Hepatocyte (in vitro differentiated cells): Measurements from ENCODE around the gene BAHCC1. TPM values are rescaled to one million over a fixed set of nuclear protein-coding genes. Genes with fewer than 3 reads are reported as not detected.

Experiments
- DNase-seq: peaks from one replicate; pipeline ENCODE4 v3.0.0-alpha.2; 2016; ENCODE audit warnings: low spot score
- H2AFZ ChIP-seq: fragments of 200-600 bp; sonication (generic); 2 replicates; pipeline ENCODE4 v1.6.0; 2016; ENCODE audit warnings: antibody characterized with exemption, mild to moderate bottlenecking
- H3K27ac ChIP-seq: fragments of 200-600 bp; sonication (generic); 2 replicates; pipeline ENCODE4 v1.5.1; 2016; ENCODE audit warnings: mild to moderate bottlenecking
- H3K27me3 ChIP-seq: fragments of 200-600 bp; sonication (generic); 2 replicates; pipeline ENCODE4 v1.6.1; 2016
- H3K36me3 ChIP-seq: fragments of 200-600 bp; sonication (generic); replicated peaks from 2 replicates; pipeline ENCODE4 v1.5.1; 2016; ENCODE audit warnings: low read depth; ENCODE audit not compliant: insufficient read depth
- H3K4me1 ChIP-seq: fragments of 200-600 bp; sonication (generic); 2 replicates; pipeline ENCODE4 v1.5.1; 2016; ENCODE audit warnings: mild to moderate bottlenecking, moderate library complexity; ENCODE audit not compliant: insufficient read depth
- H3K4me2 ChIP-seq: fragments of 200-600 bp; sonication (generic); 2 replicates; pipeline ENCODE4 v1.6.0; 2016
- H3K4me3 ChIP-seq: fragments of 200-600 bp; sonication (generic); 2 replicates; pipeline ENCODE4 v1.5.1; 2016; ENCODE audit warnings: mild to moderate bottlenecking
- H3K79me2 ChIP-seq: fragments of 200-600 bp; sonication (generic); 2 replicates; pipeline ENCODE4 v1.6.0; 2017; ENCODE audit warnings: mild to moderate bottlenecking
- H3K9me2 ChIP-seq: fragments of 200-600 bp; sonication (generic); replicated peaks from 2 replicates; pipeline ENCODE4 v1.6.0; 2017; ENCODE audit warnings: mild to moderate bottlenecking; ENCODE audit not compliant: insufficient read depth
- H3K9me3 ChIP-seq: fragments of 200-600 bp; sonication (generic); 2 replicates; pipeline ENCODE4 v1.5.1; 2016; ENCODE audit warnings: low read depth, mild to moderate bottlenecking
- H4K20me1 ChIP-seq: fragments of 200-600 bp; sonication (generic); 2 replicates; pipeline ENCODE4 v1.6.0; 2016; ENCODE audit warnings: mild to moderate bottlenecking; ENCODE audit not compliant: insufficient read depth, poor library complexity, severe bottlenecking
- CTCF ChIP-seq: fragments of 200-600 bp; sonication (generic); IDR thresholded peaks from 2 replicates; pipeline ENCODE4 v1.5.1; 2016; ENCODE audit warnings: antibody characterized with exemption, mild to moderate bottlenecking; ENCODE audit not compliant: poor library complexity
- EZH2 ChIP-seq: fragments of 200-600 bp; sonication (generic); IDR thresholded peaks from 2 replicates; pipeline ENCODE4 v1.6.1; 2016; ENCODE audit warnings: antibody characterized with exemption, mild to moderate bottlenecking, borderline replicate concordance
- EZH2phosphoT487 ChIP-seq: fragments of 200-600 bp; sonication (generic); IDR thresholded peaks from one replicate; pipeline ENCODE4 v1.6.1; 2018; ENCODE audit warnings: antibody characterized with exemption, mild to moderate bottlenecking, low read depth, moderate library complexity; ENCODE audit not compliant: unreplicated experiment, severe bottlenecking
- WGBS: methylation state at CpG from one replicate; pipeline ENCODE4 v1.1.6; 2016; ENCODE audit warnings: low lambda C conversion rate; ENCODE audit errors: missing lambda C conversion rate; 5-methylcytosine and 5-hydroxymethylcytosine counted together
- polyA plus RNA-seq: library from polyadenylated mRNA; unstranded; fragments of >200 nt; fragmentation: Nextera tagmentation; extraction: Ambion mirVana; gene quantifications from 2 replicates; pipeline ENCODE4 v1.2.1, GENCODE V29; 2016
- total RNA-seq: library from RNA; depleted of rRNA; stranded (reverse); fragments of >200 nt; gene quantifications from 2 replicates; pipeline ENCODE4 v1.2.3, GENCODE V29; 2014

Gene BAHCC1
- total and polyA plus RNA-seq, 2 experiments from 2014 or later = 6.4 to 6.6 TPM

DNA sequence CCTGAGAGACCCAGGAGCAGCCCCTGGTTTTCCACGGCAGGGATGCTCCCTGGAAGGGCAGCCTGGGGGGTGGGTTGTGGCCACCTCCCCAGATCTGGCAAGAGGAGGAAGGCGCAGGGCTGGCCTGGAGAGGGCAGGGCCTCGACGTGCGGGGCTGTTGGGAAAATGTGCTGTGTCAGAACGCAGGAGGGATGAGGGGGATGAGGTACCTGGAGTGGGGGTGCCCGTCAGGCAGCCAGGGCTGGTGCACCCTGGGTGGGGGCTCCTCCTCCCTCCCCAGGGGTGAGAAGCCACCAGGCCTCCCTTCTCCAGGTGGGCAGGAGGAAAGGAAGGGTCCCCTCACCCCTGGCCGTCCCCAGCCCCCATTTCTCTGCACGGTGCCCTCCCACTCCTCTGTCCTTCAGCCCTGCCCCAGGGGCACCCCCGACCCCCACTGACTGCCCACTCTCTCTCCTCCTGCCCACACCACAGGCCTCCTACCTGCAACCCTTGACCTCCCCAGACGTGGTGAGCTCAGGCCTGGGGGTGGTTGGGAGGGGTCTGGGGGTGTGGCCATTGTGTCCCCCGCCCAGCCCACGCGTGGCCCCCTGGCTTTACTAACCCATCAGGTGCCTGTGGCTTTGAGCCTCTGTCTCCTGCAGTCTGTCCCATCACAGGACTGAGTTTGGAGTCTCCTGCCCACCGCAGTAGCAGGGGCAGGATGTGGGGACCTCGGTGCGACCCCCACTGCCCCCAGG, 39.6 kb downstream of the BAHCC1 start:
- Histone ChIP-seq H3K27me3 (no peaks in the 10 kb centered on the region), H3K27ac (no peak overlapping the region), H2AFZ (no peak overlapping the region), H4K20me1 (no peaks in the 10 kb centered on the region), H3K4me2 (no peak overlapping the region), H3K4me1 (peaks cover 39% of the 10 kb centered on the region), H3K9me3 (no peaks in the 10 kb centered on the region), H3K4me3 (no peak overlapping the region), H3K79me2 (no peaks in the 10 kb centered on the region), H3K9me2 (no peaks in the 10 kb centered on the region), H3K36me3 (no peaks in the 10 kb centered on the region)
- WGBS = 92% methylated on average over 15 of the region's 17 CpGs
- DNase-seq = no peak
- TF ChIP-seq CTCF (no peak), EZH2 (no peak), EZH2phosphoT487 (no peak)

GRCh38 chr17:81435652-81436293, 40.5 kb downstream of the BAHCC1 start:
- Histone ChIP-seq H3K4me3 (no peak overlapping the region), H3K9me3 (no peaks in the 10 kb centered on the region), H3K27me3 (no peaks in the 10 kb centered on the region), H3K79me2 (no peaks in the 10 kb centered on the region), H3K27ac (peak overlapping the region; percentile 86), H2AFZ (no peak overlapping the region), H3K4me2 (peak overlapping the region; percentile 63), H3K9me2 (no peaks in the 10 kb centered on the region), H3K36me3 (no peaks in the 10 kb centered on the region), H3K4me1 (peaks cover 39% of the 10 kb centered on the region), H4K20me1 (no peaks in the 10 kb centered on the region)
- WGBS = 71% methylated on average over 7 of the region's 10 CpGs
- TF ChIP-seq EZH2phosphoT487 = no peak
- no peak for TF ChIP-seq EZH2
- DNase-seq = no peak

- TF ChIP-seq CTCF (peak; percentile 16), EZH2phosphoT487 (no peak), EZH2 (no peak)
- peak; percentile 63 for DNase-seq
- Histone ChIP-seq H3K79me2 (no peaks in the 10 kb centered on the region), H2AFZ (no peak overlapping the region), H3K9me2 (no peaks in the 10 kb centered on the region), H3K4me2 (peak overlapping the region; percentile 63), H3K27ac (peak overlapping the region; percentile 86), H3K9me3 (no peaks in the 10 kb centered on the region), H4K20me1 (no peaks in the 10 kb centered on the region), H3K27me3 (no peaks in the 10 kb centered on the region), H3K36me3 (no peaks in the 10 kb centered on the region), H3K4me3 (no peak overlapping the region), H3K4me1 (peaks cover 39% of the 10 kb centered on the region)
- WGBS = 34% methylated on average over 17 of the region's 19 CpGs
Measured at GRCh38 chr17:81436294-81436849, 41.1 kb downstream of the BAHCC1 start.

DNA sequence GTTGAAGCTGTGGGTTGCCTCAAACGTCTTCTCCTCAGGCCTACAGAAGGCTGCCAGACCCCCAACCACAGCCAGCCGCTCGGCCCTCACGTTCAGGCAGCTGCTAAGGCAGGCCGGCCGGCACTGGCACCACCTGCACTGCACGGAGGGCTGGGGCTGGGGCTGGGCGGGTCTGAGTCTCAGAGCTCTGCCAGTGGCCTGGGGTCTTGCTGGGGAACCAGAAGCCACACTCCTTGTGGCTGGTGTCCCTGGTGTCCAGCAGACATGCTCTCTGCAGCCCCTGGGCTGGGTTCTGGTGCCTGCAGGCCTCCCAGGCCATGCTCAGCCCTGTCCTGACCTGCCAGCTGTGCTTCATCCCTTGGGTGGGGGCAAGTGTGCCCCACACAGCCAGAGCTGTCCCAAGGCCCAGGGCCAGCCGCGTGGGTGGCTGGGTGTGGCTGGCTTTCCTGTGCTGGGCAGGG, 42.0 kb downstream of the BAHCC1 start:
- H3K4me3 ChIP-seq = no peak overlapping the region
- no peak overlapping the region for H3K27ac ChIP-seq
- H3K9me3 ChIP-seq = no peaks in the 10 kb centered on the region
- no peak overlapping the region for H2AFZ ChIP-seq
- no peaks in the 10 kb centered on the region for H3K36me3 ChIP-seq
- no peak overlapping the region for H3K4me2 ChIP-seq
- H3K79me2 ChIP-seq = no peaks in the 10 kb centered on the region
- TF ChIP-seq EZH2phosphoT487 = no peak
- 84% methylated on average over 10 of the region's 10 CpGs for WGBS
- no peak for DNase-seq
- H4K20me1 ChIP-seq = no peaks in the 10 kb centered on the region
- H3K4me1 ChIP-seq = peaks cover 39% of the 10 kb centered on the region
- H3K9me2 ChIP-seq = no peaks in the 10 kb centered on the region
- H3K27me3 ChIP-seq = no peaks in the 10 kb centered on the region
